ENCODE data around the gene SCN5A. TPM values are rescaled to one million over a fixed set of nuclear protein-coding genes. Genes with fewer than 3 reads are reported as not detected.
"Not testable (repeated sequence)": the region's sequence is repeated elsewhere in the genome, so short reads cannot be mapped to it uniquely, and the experiment has no call there.

SCN5A gene
- polyA plus RNA-seq, 1 of the 3 experiments (the other 2 are of a cell fraction), result 0.18 TPM

GRCh38 chr3:38567498-38567897, 82.0 kb downstream of the SCN5A start:
- Histone ChIP-seq H3K9ac (no peak overlapping the region), H3K4me3 (ENCODE audit: low read depth in 2 of 2, low read length in 1 of 2) (no peak overlapping the region), H3F3A (replicated peaks; ENCODE audit: insufficient read depth) (no peaks in the 10 kb centered on the region), H3K9me2 (no peaks in the 10 kb centered on the region), H4K20me1 (ENCODE audit: insufficient read depth) (no peaks in the 10 kb centered on the region), H2AFZ (ENCODE audit: low read depth) (no peak overlapping the region), H3K4me1 (ENCODE audit: control insufficient read depth in 1 of 2, insufficient read depth in 2 of 2, low read depth in 1 of 2, low read length in 1 of 2) (no peaks in the 10 kb centered on the region), H3K4me2 (no peak overlapping the region), H3K27ac (ENCODE audit: low read depth in 2 of 2, low read length in 1 of 2) (no peak overlapping the region), H3K36me3 (replicated peaks in 1 of 2; ENCODE audit: control insufficient read depth in 1 of 2, insufficient read depth in 2 of 2, low read length in 1 of 2) (no peaks in the 10 kb centered on the region), H3K9me3 (no peaks in the 10 kb centered on the region), H3K27me3 (ENCODE audit: insufficient read depth) (no peaks in the 10 kb centered on the region), H3K79me2 (ENCODE audit: insufficient read depth) (no peaks in the 10 kb centered on the region)
- TF ChIP-seq MEF2A (IDR thresholded peaks at IDR 0.05; ENCODE audit: borderline replicate concordance, low read depth), result no peak
- TF ChIP-seq REST (IDR thresholded peaks at IDR 0.05; ENCODE audit: low read depth, low read length), result no peak
- no peak for TF ChIP-seq NFIC (IDR thresholded peaks at IDR 0.05; ENCODE audit: borderline replicate concordance)
- no peak for TF ChIP-seq EP300 (IDR thresholded peaks at IDR 0.05; ENCODE audit: borderline replicate concordance in 1 of 2, low read depth in 1 of 2, low read length in 1 of 2)
- TF ChIP-seq USF1 (IDR thresholded peaks at IDR 0.05; ENCODE audit: borderline replicate concordance, low read depth), result no peak
- no peak for TF ChIP-seq POLR2AphosphoS5 (IDR thresholded peaks at IDR 0.05; ENCODE audit: low read depth, low read length)
- no peak for TF ChIP-seq YY1 (IDR thresholded peaks at IDR 0.05; ENCODE audit: low read depth)
- no peak for TF ChIP-seq JUND (IDR thresholded peaks at IDR 0.05)
- TF ChIP-seq MXI1 (IDR thresholded peaks at IDR 0.05; ENCODE audit: low read depth, low read length), result no peak
- TF ChIP-seq RAD21 (IDR thresholded peaks at IDR 0.05; ENCODE audit: low read length), result no peak
- no peak for TF ChIP-seq SIN3A (IDR thresholded peaks at IDR 0.05; ENCODE audit: borderline replicate concordance, low read depth, low read length)
- TF ChIP-seq NRF1 (IDR thresholded peaks at IDR 0.05; ENCODE audit: low read depth, low read length), result no peak
- no peak for TF ChIP-seq EZH2phosphoT487 (IDR thresholded peaks at IDR 0.05; ENCODE audit: borderline replicate concordance, low read depth)
- TF ChIP-seq TAF1 (IDR thresholded peaks at IDR 0.05; ENCODE audit: borderline replicate concordance, low read depth, low read length), result no peak
- no peak for TF ChIP-seq TCF12 (IDR thresholded peaks at IDR 0.05)
- TF ChIP-seq GATA2 (CRISPR knock-in tag; IDR thresholded peaks at IDR 0.05), result no peak
- ChIA-PET POLR2A (no interaction called here), CTCF (interaction anchor here (0.6 to 1.4 kb wide), 3 partner anchors 46 to 221 kb away, joined by 3 to 4 read pairs (median 3); partner anchors contain the start of gene XYLB)
- WGBS (ENCODE audit: low lambda C conversion rate), result 47% methylated on average over 4 of the region's 4 CpGs
- no peak for DNase-seq

GRCh38 chr3:38566794-38567193, 82.7 kb downstream of the SCN5A start:
- H4K20me1 ChIP-seq (ENCODE audit: insufficient read depth); H3K79me2 ChIP-seq (ENCODE audit: insufficient read depth); H3K4me1 ChIP-seq (ENCODE audit: control insufficient read depth in 1 of 2, insufficient read depth in 2 of 2, low read depth in 1 of 2, low read length in 1 of 2); H3K36me3 ChIP-seq (replicated peaks in 1 of 2; ENCODE audit: control insufficient read depth in 1 of 2, insufficient read depth in 2 of 2, low read length in 1 of 2); H3K27ac ChIP-seq (ENCODE audit: low read depth in 2 of 2, low read length in 1 of 2); H3K9me2 ChIP-seq; H3K9me3 ChIP-seq; H3F3A ChIP-seq (replicated peaks; ENCODE audit: insufficient read depth); H2AFZ ChIP-seq (ENCODE audit: low read depth); H3K4me3 ChIP-seq (ENCODE audit: low read depth in 2 of 2, low read length in 1 of 2); DNase-seq; H3K4me2 ChIP-seq; POLR2A ChIA-PET; H3K27me3 ChIP-seq (ENCODE audit: insufficient read depth); H3K9ac ChIP-seq: not testable (repeated sequence)
- WGBS (ENCODE audit: low lambda C conversion rate), result 59% methylated on average over 7 of the region's 7 CpGs
- CTCF ChIA-PET, result interaction anchor here (1.0 to 1.4 kb wide), 2 partner anchors 45 to 84 kb away, joined by 3 to 4 read pairs; no protein-coding TSS in a partner anchor

Data from SK-N-SH (cell line).